Common myeloid progenitor, CD34-positive (primary cell): ENCODE data around the gene KLF17.

Experiments
- CTCF ChIA-PET: fragments of 350-600 bp; sonication (Branson Sonifier 250); formaldehyde crosslinking; loops from one replicate; lab custom pipeline; 2021; ENCODE audit warnings: antibody characterized with exemption; lab: Charles Lee
- POLR2A ChIA-PET: fragments of 350-600 bp; sonication (Branson Sonifier 250); formaldehyde crosslinking; loops from one replicate; lab custom pipeline; 2021; ENCODE audit warnings: antibody characterized with exemption; lab: Charles Lee
- DNase-seq, 3 donors: peaks; one replicate each; pipeline versions ENCODE4 v3.0.0 to v3.0.0-alpha.2; 2013
- H3K27ac ChIP-seq, 2 experiments: 1 replicate in 1 of 2; 2 replicates in 1 of 2; pipeline ENCODE4 v1.7.0; 2013; ENCODE audit warnings: inconsistent platforms in 2 of 2, low read length in 2 of 2, mild to moderate bottlenecking in 2 of 2, low read depth in 1 of 2, moderate library complexity in 1 of 2; ENCODE audit not compliant: severe bottlenecking in 2 of 2, insufficient read depth in 1 of 2, poor library complexity in 1 of 2
- H3K27me3 ChIP-seq, 5 experiments: replicated peaks in 2 of 5; 1 replicate in 3 of 5; 2 replicates in 2 of 5; pipeline versions ENCODE4 v1.6.1 to v1.7.0; 2013; ENCODE audit warnings: low read length in 4 of 5, mild to moderate bottlenecking in 2 of 5, moderate library complexity in 2 of 5, inconsistent platforms in 1 of 5; ENCODE audit not compliant: insufficient read depth in 5 of 5, control insufficient read depth in 4 of 5
- H3K36me3 ChIP-seq, 4 experiments: 1 replicate in 2 of 4; 2 replicates in 2 of 4; pipeline versions ENCODE4 v1.6.1 to v1.7.0; 2013; ENCODE audit warnings: low read length in 3 of 4, control low read depth in 1 of 4, mild to moderate bottlenecking in 1 of 4; ENCODE audit not compliant: control insufficient read depth in 4 of 4, insufficient read depth in 4 of 4
- H3K4me1 ChIP-seq, 4 experiments: 1 replicate in 3 of 4; 2 replicates in 1 of 4; pipeline versions ENCODE4 v1.6.1 to v1.7.1; 2013; ENCODE audit warnings: low read length in 3 of 4, mild to moderate bottlenecking in 3 of 4, control low read depth in 1 of 4, inconsistent platforms in 1 of 4, moderate library complexity in 1 of 4; ENCODE audit not compliant: control insufficient read depth in 4 of 4, insufficient read depth in 4 of 4; ENCODE audit errors: control extremely low read depth in 1 of 4
- H3K4me3 ChIP-seq, 7 experiments: 1 replicate in 4 of 7; 2 replicates in 3 of 7; pipeline versions ENCODE4 v1.5.1 to v1.7.0; 2013; ENCODE audit warnings: mild to moderate bottlenecking in 7 of 7, low read length in 6 of 7, moderate library complexity in 6 of 7, inconsistent platforms in 2 of 7, low read depth in 2 of 7, control low read depth in 1 of 7; ENCODE audit not compliant: insufficient read depth in 4 of 7, control insufficient read depth in 1 of 7; ENCODE audit errors: extremely low read depth in 1 of 7
- H3K9me3 ChIP-seq, 5 experiments: 1 replicate in 4 of 5; 2 replicates in 1 of 5; pipeline versions ENCODE4 v1.6.1 to v1.7.1; 2013; ENCODE audit warnings: low read length in 4 of 5, mild to moderate bottlenecking in 2 of 5, inconsistent platforms in 1 of 5, low read depth in 1 of 5, moderate library complexity in 1 of 5; ENCODE audit not compliant: control insufficient read depth in 4 of 5, insufficient read depth in 2 of 5; ENCODE audit errors: control extremely low read depth in 1 of 5
- WGBS: methylation state at CpG from one replicate; pipeline ENCODE4 v1.1.5; 2013; ENCODE audit not compliant: insufficient coverage; 5-methylcytosine and 5-hydroxymethylcytosine counted together

KLF17 gene

GRCh38 chr1:44090429-44091252 is 28.0 kb upstream of the KLF17 start:
- CTCF ChIA-PET, result interaction anchor here (0.6 to 1.0 kb wide), 2 partner anchors 42 to 107 kb away, joined by 4 to 7 read pairs; no protein-coding TSS in a partner anchor
- Histone ChIP-seq H3K27me3 (no peaks in the 10 kb centered on the region), H3K9me3 (no peaks in the 10 kb centered on the region), H3K36me3 (no peaks in the 10 kb centered on the region), H3K4me1 (no peaks in the 10 kb centered on the region), H3K27ac (no peak overlapping the region), H3K4me3 (no peak overlapping the region)
- WGBS, result 89% methylated on average over 7 of the region's 10 CpGs
- POLR2A ChIA-PET, result no interaction called here
- DNase-seq, result no peak

- no CpG with 5 or more reads among the region's 2 CpGs for WGBS
- Histone ChIP-seq H3K36me3 (no peaks in the 10 kb centered on the region), H3K9me3 (peaks cover 0 to 3% (median 0%) of the 10 kb centered on the region in 5 experiments), H3K27me3 (no peaks in the 10 kb centered on the region), H3K27ac (no peak overlapping the region), H3K4me1 (no peaks in the 10 kb centered on the region), H3K4me3 (no peak overlapping the region)
- DNase-seq, result no peak
- ChIA-PET CTCF (interaction anchor here (1.0 to 1.6 kb wide), 5 partner anchors 10 to 500 kb away, joined by 3 to 5 read pairs (median 3); partner anchors contain the start of gene DMAP1), POLR2A (no interaction called here)
These were observed 24.6 kb upstream of the KLF17 start for GRCh38 chr1:44094047-44094446.

GRCh38 chr1:44100183-44100868 is 18.3 kb upstream of the KLF17 start:
- ChIA-PET CTCF (no interaction called here), POLR2A (no interaction called here)
- Histone ChIP-seq H3K4me1 (no peaks in the 10 kb centered on the region), H3K27ac (no peak overlapping the region), H3K27me3 (no peaks in the 10 kb centered on the region), H3K4me3 (no peak overlapping the region), H3K36me3 (no peaks in the 10 kb centered on the region), H3K9me3 (peaks cover 0 to 3% (median 0%) of the 10 kb centered on the region in 5 experiments)
- 100% methylated on average over 3 of the region's 9 CpGs for WGBS
- DNase-seq, result no peak

GRCh38 chr1:44101328-44101727 is 17.3 kb upstream of the KLF17 start:
- Histone ChIP-seq H3K27ac (no peak overlapping the region), H3K9me3 (peaks cover 0 to 3% (median 0%) of the 10 kb centered on the region in 5 experiments), H3K36me3 (no peaks in the 10 kb centered on the region), H3K4me3 (no peak overlapping the region), H3K27me3 (peaks cover 0 to 6% (median 0%) of the 10 kb centered on the region in 5 experiments), H3K4me1 (no peaks in the 10 kb centered on the region)
- POLR2A ChIA-PET, result no interaction called here
- DNase-seq, result no peak
- 92% methylated on average over 3 of the region's 7 CpGs for WGBS
- CTCF ChIA-PET, result no interaction called here

- H3K27me3 ChIP-seq, result peaks cover 0 to 6% (median 0%) of the 10 kb centered on the region in 5 experiments
- no peak overlapping the region for H3K27ac ChIP-seq
- no peaks in the 10 kb centered on the region for H3K4me1 ChIP-seq
- CTCF ChIA-PET, result interaction anchor here (1.2 to 2.1 kb wide), 3 partner anchors 9 to 216 kb away, joined by 4 to 5 read pairs (median 5); no protein-coding TSS in a partner anchor
- no peaks in the 10 kb centered on the region for H3K9me3 ChIP-seq
- no peak overlapping the region for H3K4me3 ChIP-seq
- POLR2A ChIA-PET, result no interaction called here
- no peaks in the 10 kb centered on the region for H3K36me3 ChIP-seq
- 84% methylated on average over 46 of the region's 46 CpGs for WGBS
- DNase-seq, result no peak
These were observed 15.1 kb upstream of the KLF17 start for GRCh38 chr1:44103270-44104131.

GRCh38 chr1:44105810-44106209 is 12.8 kb upstream of the KLF17 start:
- no peaks in the 10 kb centered on the region for H3K9me3 ChIP-seq
- ChIA-PET POLR2A (no interaction called here), CTCF (no interaction called here)
- H3K36me3 ChIP-seq, result no peaks in the 10 kb centered on the region
- H3K27me3 ChIP-seq, result peaks cover 0 to 6% (median 0%) of the 10 kb centered on the region in 5 experiments
- WGBS, result 100% methylated on average over 3 of the region's 3 CpGs
- no peak overlapping the region for H3K27ac ChIP-seq
- H3K4me3 ChIP-seq, result no peak overlapping the region
- H3K4me1 ChIP-seq, result no peaks in the 10 kb centered on the region
- no peak for DNase-seq
